IMR-90 (cell line): ENCODE measurements around the gene TMEM40. TPM values are rescaled to one million over a fixed set of nuclear protein-coding genes. Genes with fewer than 3 reads are reported as not detected.

Source experiments
- ATAC-seq: fragments of 200-7000 bp; cut with Tn5 transposase; 2 replicates; pipeline ENCODE4 v1.9.1; 2020; ENCODE audit warnings: low read depth, mild to moderate bottlenecking, moderate library complexity
- BruUV-seq: library from RNA; stranded (reverse); fragments of 400-500 nt; replicated peaks from 2 replicates; lab custom pipeline; 2021; lab: Mats Ljungman, UMichigan
- CTCF ChIA-PET: fragments of 300-600 bp; formaldehyde crosslinking; extraction: SDS; loops from one replicate; lab custom pipeline; 2021; ENCODE audit warnings: antibody characterized with exemption; lab: Yijun Ruan, JAX
- POLR2A ChIA-PET: fragments of 300-600 bp; sonication (Branson Sonifier 250); formaldehyde crosslinking; loops from one replicate; lab custom pipeline; 2022; ENCODE audit warnings: antibody characterized with exemption; ENCODE audit not compliant: unreplicated experiment; lab: Charles Lee
- DNase-seq: peaks from one replicate; pipeline ENCODE4 v3.0.0; 2013
- H2AFZ ChIP-seq: replicated peaks from 2 replicates; pipeline ENCODE3; 2013; ENCODE audit warnings: low read length, mild to moderate bottlenecking; ENCODE audit not compliant: poor library complexity
- H2AK5ac ChIP-seq: 2 replicates; pipeline ENCODE4 v1.6.1; 2013; ENCODE audit warnings: low read depth, low read length, inconsistent platforms
- H2AK9ac ChIP-seq: replicated peaks from 2 replicates; pipeline ENCODE3; 2013; ENCODE audit warnings: mild to moderate bottlenecking, low read depth, low read length, moderate library complexity; ENCODE audit not compliant: poor library complexity
- H2BK120ac ChIP-seq: 2 replicates; pipeline ENCODE4 v1.6.1; 2013; ENCODE audit warnings: low read depth, low read length, inconsistent platforms
- H2BK15ac ChIP-seq: 3 replicates; pipeline ENCODE4 v1.6.1; 2013; ENCODE audit warnings: low read depth, low read length, inconsistent platforms
- H2BK20ac ChIP-seq: 2 replicates; pipeline ENCODE4 v1.6.1; 2013; ENCODE audit warnings: low read depth, mild to moderate bottlenecking, inconsistent platforms, low read length, moderate library complexity
- H2BK5ac ChIP-seq: 2 replicates; pipeline ENCODE4 v1.6.1; 2013; ENCODE audit warnings: mild to moderate bottlenecking, low read depth, low read length, inconsistent platforms; ENCODE audit not compliant: poor library complexity, severe bottlenecking
- H3K14ac ChIP-seq: replicated peaks from 2 replicates; pipeline ENCODE4 v1.6.1; 2013; ENCODE audit warnings: low read depth, low read length, inconsistent platforms
- H3K18ac ChIP-seq: 2 replicates; pipeline ENCODE4 v1.6.1; 2013; ENCODE audit warnings: low read depth, low read length, control low read depth
- H3K23ac ChIP-seq: 2 replicates; pipeline ENCODE4 v1.6.1; 2013; ENCODE audit warnings: low read depth, low read length, inconsistent platforms
- H3K27ac ChIP-seq: 2 replicates; pipeline ENCODE4 v1.5.1; 2013; ENCODE audit warnings: mild to moderate bottlenecking, control low read depth, low read length; ENCODE audit not compliant: insufficient read depth
- H3K27me3 ChIP-seq: 2 replicates; pipeline ENCODE4 v1.6.1; 2013; ENCODE audit warnings: low read length; ENCODE audit not compliant: control insufficient read depth, insufficient read depth
- H3K36me3 ChIP-seq: 2 replicates; pipeline ENCODE4 v1.6.1; 2013; ENCODE audit warnings: low read length, mixed read lengths; ENCODE audit not compliant: control insufficient read depth, insufficient read depth
- H3K4ac ChIP-seq: 2 replicates; pipeline ENCODE4 v1.6.1; 2013; ENCODE audit warnings: low read depth, low read length, inconsistent platforms
- H3K4me1 ChIP-seq: 2 replicates; pipeline ENCODE4 v1.6.1; 2013; ENCODE audit warnings: low read length, mixed read lengths; ENCODE audit not compliant: control insufficient read depth, insufficient read depth
- H3K4me2 ChIP-seq: 2 replicates; pipeline ENCODE4 v1.6.1; 2013; ENCODE audit warnings: low read depth, mild to moderate bottlenecking, control low read depth, low read length, moderate library complexity
- H3K4me3 ChIP-seq: 2 replicates; pipeline ENCODE4 v1.5.1; 2013; ENCODE audit warnings: low read depth, mild to moderate bottlenecking, control low read depth, low read length, moderate library complexity; ENCODE audit not compliant: insufficient read depth
- H3K56ac ChIP-seq: 2 replicates; pipeline ENCODE4 v1.6.1; 2013; ENCODE audit warnings: low read length, inconsistent platforms; ENCODE audit not compliant: insufficient read depth; ENCODE audit errors: extremely low read depth
- H3K79me1 ChIP-seq, 2 experiments: 2 replicates each; pipeline ENCODE4 v1.6.1; 2013; ENCODE audit warnings: low read length in 2 of 2, inconsistent platforms in 1 of 2, low read depth in 1 of 2
- H3K9ac ChIP-seq: 2 replicates; pipeline ENCODE4 v1.6.1; 2013; ENCODE audit warnings: low read depth, low read length, control low read depth
- H3K9me1 ChIP-seq: 2 replicates; pipeline ENCODE4 v1.6.1; 2013; ENCODE audit warnings: low read length, inconsistent platforms; ENCODE audit not compliant: insufficient read depth
- H3K9me3 ChIP-seq: 2 replicates; pipeline ENCODE4 v1.6.1; 2013; ENCODE audit warnings: low read length; ENCODE audit not compliant: control insufficient read depth, insufficient read depth
- H4K20me1 ChIP-seq: 2 replicates; pipeline ENCODE4 v1.6.1; 2013; ENCODE audit warnings: low read length, inconsistent platforms; ENCODE audit not compliant: insufficient read depth
- H4K5ac ChIP-seq: 2 replicates; pipeline ENCODE4 v1.6.1; 2013; ENCODE audit warnings: mild to moderate bottlenecking, low read depth, low read length, control low read depth
- H4K8ac ChIP-seq, 2 experiments: 2 replicates each; pipeline ENCODE4 v1.6.1; 2013; ENCODE audit warnings: low read depth in 2 of 2, low read length in 2 of 2, control low read depth in 1 of 2, inconsistent platforms in 1 of 2
- H4K91ac ChIP-seq: 2 replicates; pipeline ENCODE4 v1.6.1; 2013; ENCODE audit warnings: low read depth, low read length, inconsistent platforms; ENCODE audit not compliant: insufficient read depth
- MXI1 ChIP-seq: IDR thresholded peaks from 2 replicates; pipeline ENCODE4 v1.6.1; 2012; ENCODE audit warnings: low read depth, mild to moderate bottlenecking, low read length, moderate library complexity, borderline replicate concordance
- POLR2A ChIP-seq: IDR thresholded peaks from 2 replicates; pipeline ENCODE4 v1.6.1; 2012; ENCODE audit warnings: mild to moderate bottlenecking, low read depth, low read length
- SMC3 ChIP-seq: fragments of 150-350 bp; IDR thresholded peaks from 2 replicates; pipeline ENCODE4 v1.6.1; 2016; ENCODE audit warnings: low read depth, mild to moderate bottlenecking, antibody characterized with exemption, low read length, moderate library complexity
- whole genome bisulfite sequencing, 2 experiments: methylation state at CpG; one replicate each; pipeline versions ENCODE4 v1.1.5 to v1.1.7; 2013; ENCODE audit warnings: missing lambda C conversion rate in 2 of 2; ENCODE audit not compliant: insufficient read length in 1 of 2; ENCODE audit errors: extremely low coverage in 2 of 2; 5-methylcytosine and 5-hydroxymethylcytosine counted together
- dilution Hi-C: fragments of 300-500 bp; cut with HindIII; formaldehyde crosslinking; loops from one replicate; pipeline ENCODE4 v1.14.3; 2018; ENCODE audit warnings: low sequenced_read_pairs; ENCODE audit not compliant: unreplicated experiment
- in situ Hi-C: fragments of 300-500 bp; cut with MboI; formaldehyde crosslinking; loops from 3 replicates; pipeline ENCODE4 v1.14.3; 2019; ENCODE audit warnings: low sequenced_read_pairs, inconsistent platforms, mixed read lengths
- intact Hi-C: fragments of 100-400 bp; cut with micrococcal nuclease; formaldehyde crosslinking; loops from 2 replicates; pipeline ENCODE4 v1.10.0; 2022
- polyA plus RNA-seq, 3 experiments: library from polyadenylated mRNA; depleted of rRNA; stranded (reverse); fragments of >200 nt; gene quantifications; 2 replicates each; pipeline ENCODE4 v1.2.3, GENCODE V29; 2012; ENCODE audit warnings: low replicate concordance in 1 of 3
- total RNA-seq: library from RNA; depleted of rRNA; stranded (reverse); fragments of >200 nt; gene quantifications from 2 replicates; pipeline ENCODE4 v1.2.3, GENCODE V29; 2012
- TF ChIP-seq, protein P1 (sequence below): fragments of 150-350 bp; IDR thresholded peaks from 2 replicates; pipeline ENCODE4 v1.6.1; 2017; ENCODE audit warnings: mild to moderate bottlenecking, antibody characterized with exemption, low read length, low read depth

TMEM40 gene
- total and polyA plus RNA-seq, 2 of the 4 experiments (the other 2 are of a cell fraction), result 0.27 TPM; not detected in 1

DNA sequence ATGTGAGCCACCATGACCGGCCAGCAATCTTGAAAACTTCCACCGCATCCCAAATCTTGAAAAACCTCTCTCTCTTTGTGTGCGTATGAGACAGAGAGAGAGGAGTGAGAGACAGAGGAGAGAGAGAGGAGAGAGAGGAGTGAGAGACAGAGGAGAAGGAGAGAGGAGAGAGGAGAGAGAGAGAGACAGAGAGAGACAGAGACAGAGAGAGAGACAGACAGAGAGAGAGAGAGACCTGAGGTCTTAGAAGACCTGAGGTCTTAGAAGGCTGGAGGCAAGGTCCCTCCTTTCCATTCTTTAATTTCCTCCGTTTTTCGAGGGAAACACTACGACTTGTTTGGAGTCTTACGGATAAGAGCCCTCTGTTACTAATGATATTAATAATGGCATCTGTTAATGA, 39.5 kb downstream of the TMEM40 start:
- BruUV-seq, result no TSS peak
- Histone ChIP-seq H3K9ac (no peak overlapping the region), H4K20me1 (no peaks in the 10 kb centered on the region), H3K27me3 (no peaks in the 10 kb centered on the region), H2BK120ac (no peak overlapping the region), H2AFZ (peak overlapping the region; percentile 90), H3K23ac (no peak overlapping the region; the same call in 1 of the 2 replicates), H3K4ac (no peak overlapping the region), H3K9me1 (no peaks in the 10 kb centered on the region), H4K5ac (no peak overlapping the region), H2BK5ac (no peak overlapping the region), H3K18ac (no peak overlapping the region), H2BK15ac (no peak overlapping the region), H3K4me3 (0 out of 2 replicates have a peak overlapping the region, but pooled peaks have one; percentile 28), H2BK20ac (no peak overlapping the region), H3K27ac (no peak overlapping the region), H3K4me1 (no peaks in the 10 kb centered on the region), H3K56ac (no peak overlapping the region), H4K8ac (no peak overlapping the region), H3K9me3 (peaks cover 5% of the 10 kb centered on the region; the same call in 1 of the 2 replicates), H3K36me3 (no peaks in the 10 kb centered on the region), H3K4me2 (peak overlapping the region; percentile 88), H3K79me1 (no peaks in the 10 kb centered on the region), H2AK5ac (no peak overlapping the region), H2AK9ac (no peak overlapping the region), H4K91ac (no peak overlapping the region), H3K14ac (no peak overlapping the region)
- no CpG with 5 or more reads among the region's 7 CpGs for WGBS, 2 experiments
- ChIA-PET POLR2A (no interaction called here), CTCF (interaction anchor here (0.6 to 1.4 kb wide), 5 partner anchors 9 to 211 kb away, joined by 3 to 4 read pairs (median 3); no protein-coding TSS in a partner anchor)
- dilution Hi-C loops (no loop called here), in situ Hi-C loops (no loop called here), intact Hi-C loops (no loop called here)
- ATAC-seq, result 0 out of 2 replicates have a peak, but pooled peaks have one; percentile 6
- TF ChIP-seq SMC3 (no peak), MXI1 (no peak), POLR2A (0 out of 2 replicates have a peak, but pooled peaks have one; percentile 5)
- TF ChIP-seq, protein P1, sequence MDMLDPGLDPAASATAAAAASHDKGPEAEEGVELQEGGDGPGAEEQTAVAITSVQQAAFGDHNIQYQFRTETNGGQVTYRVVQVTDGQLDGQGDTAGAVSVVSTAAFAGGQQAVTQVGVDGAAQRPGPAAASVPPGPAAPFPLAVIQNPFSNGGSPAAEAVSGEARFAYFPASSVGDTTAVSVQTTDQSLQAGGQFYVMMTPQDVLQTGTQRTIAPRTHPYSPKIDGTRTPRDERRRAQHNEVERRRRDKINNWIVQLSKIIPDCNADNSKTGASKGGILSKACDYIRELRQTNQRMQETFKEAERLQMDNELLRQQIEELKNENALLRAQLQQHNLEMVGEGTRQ, result no peak
- DNase-seq, result no peak
